Stomach (tissue), 9 donors: ENCODE data around the gene SH2D5. TPM values are rescaled to one million over a fixed set of nuclear protein-coding genes. Genes with fewer than 3 reads are reported as not detected.
A peak's percentile ranks its signal among the peaks of the same experiment; 100 is the strongest.
"Not testable (repeated sequence)": the region's sequence is repeated elsewhere in the genome, so short reads cannot be mapped to it uniquely, and the experiment has no call there.

Experiments
- DNase-seq, 2 donors: peaks; one replicate each; pipeline versions ENCODE4 v3.0.0 to v3.0.0-alpha.2; 2013 to 2019
- H3K27ac ChIP-seq, 5 donors: fragments of 200-600 bp in 4 of 5; sonication (generic) in 4 of 5; one replicate each; pipeline ENCODE4 v1.5.1; 2013 to 2019; ENCODE audit warnings: mild to moderate bottlenecking in 1 of 5, moderate library complexity in 1 of 5
- H3K27me3 ChIP-seq, 3 donors: fragments of 200-600 bp; sonication (generic); one replicate each; pipeline ENCODE4 v1.5.1; 2017 to 2019; ENCODE audit warnings: mixed run types in 1 of 3
- H3K36me3 ChIP-seq, 4 donors: fragments of 200-600 bp; sonication (generic); 1 replicate in 3 of 4; 2 replicates in 1 of 4; pipeline ENCODE4 v1.5.1; 2016 to 2019
- H3K4me1 ChIP-seq, 4 donors: fragments of 200-600 bp; sonication (generic); one replicate each; pipeline ENCODE4 v1.5.1; 2016 to 2019
- H3K4me3 ChIP-seq, 4 donors: fragments of 200-600 bp; sonication (generic) in 3 of 4; one replicate each; pipeline ENCODE4 v1.5.1; 2016 to 2019; ENCODE audit warnings: mild to moderate bottlenecking in 1 of 4
- H3K9me3 ChIP-seq, 4 donors: fragments of 200-600 bp; sonication (generic); one replicate each; pipeline ENCODE4 v1.5.1; 2016 to 2019
- CTCF ChIP-seq, 7 experiments: fragments of 450-650 bp in 4 of 7; fragments of 200-600 bp in 3 of 7; sonication (generic) in 3 of 7; IDR thresholded peaks; one replicate each; pipeline ENCODE4 v1.5.1; 2016 to 2019; ENCODE audit warnings: antibody characterized with exemption in 7 of 7, control low read depth in 2 of 7, mild to moderate bottlenecking in 1 of 7
- EP300 ChIP-seq: sonication (generic); formaldehyde crosslinking; IDR thresholded peaks from one replicate; pipeline ENCODE4 v1.6.1; 2017; ENCODE audit warnings: antibody characterized with exemption
- POLR2A ChIP-seq, 4 donors: fragments of 450-650 bp; IDR thresholded peaks; one replicate each; pipeline ENCODE4 v1.6.1; 2016; ENCODE audit warnings: antibody characterized with exemption in 4 of 4, control low read depth in 2 of 4, mild to moderate bottlenecking in 1 of 4, moderate library complexity in 1 of 4
- POLR2AphosphoS5 ChIP-seq, 3 donors: sonication (generic); formaldehyde crosslinking; IDR thresholded peaks; one replicate each; pipeline ENCODE4 v1.6.1; 2016; ENCODE audit warnings: antibody characterized with exemption in 3 of 3
- WGBS, 5 donors: extraction: QIAGEN DNeasy Blood & Tissue Kit in 3 of 5; methylation state at CpG; one replicate each; pipeline versions ENCODE4 v1.1.5 to v1.1.7; 2013 to 2018; 5-methylcytosine and 5-hydroxymethylcytosine counted together
- intact Hi-C: fragments of 100-400 bp; cut with DNase I; formaldehyde crosslinking; loops from one replicate; pipeline ENCODE4 v1.15.1; 2023; ENCODE audit warnings: low total_unique reads
- polyA plus RNA-seq, 3 donors: library from polyadenylated mRNA; stranded (reverse); fragments of 200-250 nt; gene quantifications; one replicate each; pipeline ENCODE4 v1.2.3, GENCODE V29; 2013
- total RNA-seq, 5 donors: library from RNA; depleted of rRNA; stranded (reverse); fragments of >200 nt; gene quantifications; one replicate each; pipeline versions ENCODE4 v1.1.0 to v1.2.3, GENCODE V29; 2014 to 2016
- donor health status: healthy with polysubstance abuse.
- donor health status: Bipolar disorder and iron deficiency.
- donor health status: healthy.

Gene SH2D5
- total and polyA plus RNA-seq, 8 donors: 0.18 to 7.0 (median 0.36) TPM; not detected in 4

GRCh38 chr1:20721117-20722061 is 11.1 kb downstream of the SH2D5 start:
- TF ChIP-seq POLR2A (IDR thresholded peaks at IDR 0.05): no peak
- TF ChIP-seq CTCF (IDR thresholded peaks at IDR 0.05): no peak
- TF ChIP-seq EP300: no peak
- no peak for TF ChIP-seq POLR2AphosphoS5 (IDR thresholded peaks at IDR 0.05)
- H3K9me3 ChIP-seq: no peaks in the 10 kb centered on the region
- H3K4me1 ChIP-seq: peaks cover 8 to 12% (median 11%) of the 10 kb centered on the region in 4 donors
- no peaks in the 10 kb centered on the region for H3K36me3 ChIP-seq
- intact Hi-C loops: no loop called here
- WGBS, 5 donors: 90 to 91% (median 90%) methylated on average over 14 to 29 of the region's 29 CpGs
- no peak for DNase-seq
- H3K27me3 ChIP-seq: peaks cover 0 to 22% (median 14%) of the 10 kb centered on the region in 3 donors
- H3K27ac ChIP-seq: no peak overlapping the region
- H3K4me3 ChIP-seq: no peak overlapping the region

- no peak overlapping the region for H3K4me3 ChIP-seq
Observed at GRCh38 chr1:20720631-20721091, 11.8 kb downstream of the SH2D5 start.

GRCh38 chr1:20719871-20720620 is 12.5 kb downstream of the SH2D5 start:
- Histone ChIP-seq H3K36me3 (no peaks in the 10 kb centered on the region), H3K4me1 (peaks cover 8 to 12% (median 11%) of the 10 kb centered on the region in 4 donors), H3K27me3 (peaks cover 0 to 36% (median 25%) of the 10 kb centered on the region in 3 donors), H3K27ac (no peak overlapping the region), H3K4me3 (no peak overlapping the region), H3K9me3 (no peaks in the 10 kb centered on the region)
- DNase-seq: no peak
- WGBS, 5 donors: 67 to 82% (median 72%) methylated on average over 5 of the region's 5 CpGs
- TF ChIP-seq POLR2AphosphoS5 (IDR thresholded peaks at IDR 0.05) (no peak), POLR2A (IDR thresholded peaks at IDR 0.05) (no peak), EP300 (no peak), CTCF (IDR thresholded peaks at IDR 0.05) (no peak)
- intact Hi-C loops: no loop called here

More at GRCh38 chr1:20720631-20721091, 11.8 kb downstream of the SH2D5 start:
- Histone ChIP-seq H3K9me3 (no peaks in the 10 kb centered on the region), H3K4me1 (peaks cover 8 to 12% (median 11%) of the 10 kb centered on the region in 4 donors), H3K36me3 (no peaks in the 10 kb centered on the region), H3K27me3 (peaks cover 0 to 29% (median 22%) of the 10 kb centered on the region in 3 donors), H3K27ac (no peak overlapping the region)
- intact Hi-C loops: no loop called here
- TF ChIP-seq EP300 (no peak), POLR2AphosphoS5 (IDR thresholded peaks at IDR 0.05) (no peak), CTCF (IDR thresholded peaks at IDR 0.05) (no peak), POLR2A (IDR thresholded peaks at IDR 0.05) (no peak)
- 79 to 88% (median 87%) methylated on average over 8 to 12 of the region's 12 CpGs for WGBS, 5 donors
- no peak for DNase-seq

GRCh38 chr1:20719261-20719660 is 13.2 kb downstream of the SH2D5 start:
- Histone ChIP-seq H3K9me3 (no peaks in the 10 kb centered on the region), H3K4me3 (no peak overlapping the region), H3K36me3 (no peaks in the 10 kb centered on the region), H3K4me1 (peaks cover 8 to 12% (median 11%) of the 10 kb centered on the region in 4 donors), H3K27ac (no peak overlapping the region), H3K27me3 (peaks cover 0 to 36% (median 25%) of the 10 kb centered on the region in 3 donors)
- no peak for TF ChIP-seq POLR2AphosphoS5 (IDR thresholded peaks at IDR 0.05)
- no peak for TF ChIP-seq POLR2A (IDR thresholded peaks at IDR 0.05)
- TF ChIP-seq EP300: no peak
- no peak for DNase-seq
- 80 to 90% (median 88%) methylated on average over 8 of the region's 8 CpGs for WGBS, 5 donors
- intact Hi-C loops: no loop called here

GRCh38 chr1:20718343-20718882 is 14.1 kb downstream of the SH2D5 start:
- Histone ChIP-seq H3K27me3 (peaks cover 0 to 37% (median 25%) of the 10 kb centered on the region in 3 donors), H3K4me1 (peaks cover 8 to 12% (median 11%) of the 10 kb centered on the region in 4 donors), H3K4me3 (peak overlapping the region; percentile 47 to 59 (median 53))
- H3K36me3 ChIP-seq, DNase-seq, H3K9me3 ChIP-seq, H3K27ac ChIP-seq, intact Hi-C loops: not testable (repeated sequence)
- 51 to 60% (median 54%) methylated on average over 17 of the region's 17 CpGs for WGBS, 5 donors
